H1 (cell line): ENCODE measurements around the gene LRRC46. TPM values are rescaled to one million over a fixed set of nuclear protein-coding genes. Genes with fewer than 3 reads are reported as not detected.

ENCODE experiments used
- CTCF ChIA-PET: fragments of 300-600 bp; sonication (Branson Sonifier 250); formaldehyde crosslinking; loops from one replicate; lab custom pipeline; 2021; ENCODE audit not compliant: partially characterized antibody; lab: Charles Lee
- POLR2A ChIA-PET: fragments of 300-600 bp; sonication (Branson Sonifier 250); formaldehyde crosslinking; loops from one replicate; lab custom pipeline; 2021; ENCODE audit warnings: inconsistent platforms; ENCODE audit not compliant: partially characterized antibody; lab: Charles Lee
- DNase-seq, 2 experiments: peaks; one replicate each; pipeline versions ENCODE4 v3.0.0 to v3.0.0-alpha.2; 2010 to 2022; ENCODE audit warnings: low spot score in 2 of 2, low read depth in 1 of 2, mixed read lengths in 1 of 2
- FAIRE-seq: peaks from 2 replicates; lab custom pipeline; 2011; peaks lifted over from hg19 to GRCh38; lab: Jason Lieb, UNC
- H2AFZ ChIP-seq: 2 replicates; pipeline ENCODE4 v1.8.1; 2012; ENCODE audit warnings: low read length, inconsistent platforms
- H2AK5ac ChIP-seq: 2 replicates; pipeline ENCODE4 v1.6.1; 2013; ENCODE audit warnings: low read depth, low read length
- H2BK120ac ChIP-seq: replicated peaks from 2 replicates; pipeline ENCODE3; 2013; ENCODE audit warnings: low read depth, low read length, inconsistent platforms
- H2BK12ac ChIP-seq: 2 replicates; pipeline ENCODE4 v1.6.1; 2013; ENCODE audit warnings: low read depth, low read length
- H2BK15ac ChIP-seq: 2 replicates; pipeline ENCODE4 v1.6.1; 2013; ENCODE audit warnings: low read length
- H2BK20ac ChIP-seq: 2 replicates; pipeline ENCODE4 v1.6.1; 2013; ENCODE audit warnings: low read length
- H2BK5ac ChIP-seq: 2 replicates; pipeline ENCODE4 v1.6.1; 2013; ENCODE audit warnings: low read depth, low read length
- H3K14ac ChIP-seq: 2 replicates; pipeline ENCODE4 v1.6.1; 2013; ENCODE audit warnings: inconsistent platforms; ENCODE audit not compliant: insufficient read length
- H3K18ac ChIP-seq: 2 replicates; pipeline ENCODE4 v1.6.1; 2013; ENCODE audit warnings: low read length; ENCODE audit errors: extremely low read depth
- H3K23ac ChIP-seq: 2 replicates; pipeline ENCODE4 v1.6.1; 2013; ENCODE audit warnings: inconsistent platforms; ENCODE audit not compliant: insufficient read length
- H3K23me2 ChIP-seq: 2 replicates; pipeline ENCODE4 v1.6.1; 2013; ENCODE audit warnings: low read depth, low read length
- H3K27ac ChIP-seq: 2 replicates; pipeline ENCODE4 v1.6.1; 2011; ENCODE audit warnings: low read depth, low read length, inconsistent platforms
- H3K27me3 ChIP-seq, 4 experiments: replicated peaks in 1 of 4; 1 replicate in 1 of 4; 2 replicates in 3 of 4; pipeline versions ENCODE4 v1.6.1 to v1.8.1; 2011 to 2013; ENCODE audit warnings: low read length in 3 of 4, mild to moderate bottlenecking in 3 of 4, inconsistent platforms in 2 of 4, mixed read lengths in 2 of 4, moderate library complexity in 1 of 4; ENCODE audit not compliant: control insufficient read depth in 3 of 4, insufficient read depth in 3 of 4; ENCODE audit errors: extremely low read depth in 1 of 4
- H3K36me3 ChIP-seq, 4 experiments: 2 replicates each; pipeline versions ENCODE4 v1.6.1 to v1.8.1; 2011 to 2013; ENCODE audit warnings: mild to moderate bottlenecking in 4 of 4, low read length in 3 of 4, moderate library complexity in 2 of 4, control low read depth in 1 of 4, inconsistent platforms in 1 of 4; ENCODE audit not compliant: insufficient read depth in 4 of 4, control insufficient read depth in 2 of 4
- H3K4ac ChIP-seq: replicated peaks from 2 replicates; pipeline ENCODE3; 2013; ENCODE audit warnings: low read length, low read depth, mixed read lengths, inconsistent platforms; ENCODE audit not compliant: insufficient read length
- H3K4me1 ChIP-seq, 4 experiments: replicated peaks in 1 of 4; 1 replicate in 1 of 4; 2 replicates in 3 of 4; pipeline versions ENCODE4 v1.6.1 to v1.8.1; 2011 to 2013; ENCODE audit warnings: low read length in 3 of 4, inconsistent platforms in 2 of 4, mixed read lengths in 1 of 4; ENCODE audit not compliant: insufficient read depth in 4 of 4, control insufficient read depth in 3 of 4
- H3K4me2 ChIP-seq, 2 experiments: 2 replicates each; pipeline versions ENCODE4 v1.6.1 to v1.8.1; 2011 to 2013; ENCODE audit warnings: low read depth in 2 of 2, low read length in 2 of 2, control low read depth in 1 of 2, inconsistent platforms in 1 of 2, mild to moderate bottlenecking in 1 of 2; ENCODE audit not compliant: insufficient read depth in 1 of 2
- H3K4me3 ChIP-seq, 4 experiments: fragments of 200-600, 300-600 bp in 1 of 4; sonication (generic), shearing (Covaris generic), sonication (Bioruptor Twin) in 1 of 4; 2 replicates each; pipeline versions ENCODE4 v1.5.1 to v1.8.1; 2011 to 2016; ENCODE audit warnings: low read length in 4 of 4, low read depth in 3 of 4, control low read depth in 2 of 4, inconsistent platforms in 2 of 4, mild to moderate bottlenecking in 2 of 4, mixed read lengths in 1 of 4, moderate library complexity in 1 of 4; ENCODE audit not compliant: insufficient read depth in 2 of 4; ENCODE audit errors: extremely low read depth in 1 of 4
- H3K56ac ChIP-seq: replicated peaks from 2 replicates; pipeline ENCODE3; 2013; ENCODE audit warnings: low read depth, mild to moderate bottlenecking, mixed read lengths, low read length, inconsistent platforms; ENCODE audit not compliant: insufficient read length
- H3K79me1 ChIP-seq: 2 replicates; pipeline ENCODE4 v1.6.1; 2013; ENCODE audit warnings: low read depth, low read length, control low read depth
- H3K79me2 ChIP-seq, 2 experiments: 2 replicates each; pipeline versions ENCODE4 v1.6.1 to v1.8.1; 2012 to 2013; ENCODE audit warnings: low read length in 2 of 2, mild to moderate bottlenecking in 2 of 2, inconsistent platforms in 1 of 2; ENCODE audit not compliant: insufficient read depth in 2 of 2, control insufficient read depth in 1 of 2
- H3K9ac ChIP-seq, 4 experiments: replicated peaks in 1 of 4; 1 replicate in 1 of 4; 2 replicates in 3 of 4; pipeline versions ENCODE4 v1.6.1 to v1.8.1; 2011 to 2013; ENCODE audit warnings: low read depth in 3 of 4, low read length in 3 of 4, control low read depth in 2 of 4, mild to moderate bottlenecking in 2 of 4, moderate library complexity in 2 of 4, inconsistent platforms in 1 of 4; ENCODE audit errors: extremely low read depth in 1 of 4
- H3K9me3 ChIP-seq, 2 experiments: 2 replicates each; pipeline versions ENCODE4 v1.6.1 to v1.8.1; 2012 to 2013; ENCODE audit warnings: mild to moderate bottlenecking in 2 of 2, moderate library complexity in 2 of 2, control low read depth in 1 of 2, inconsistent platforms in 1 of 2, low read depth in 1 of 2, low read length in 1 of 2, mixed read lengths in 1 of 2; ENCODE audit not compliant: insufficient read depth in 2 of 2
- H4K20me1 ChIP-seq, 2 experiments: replicated peaks in 1 of 2; 2 replicates each; pipeline versions ENCODE3 to v1.8.1; 2011 to 2013; ENCODE audit warnings: inconsistent platforms in 2 of 2, low read length in 2 of 2, mild to moderate bottlenecking in 1 of 2; ENCODE audit not compliant: insufficient read depth in 2 of 2, control insufficient read depth in 1 of 2
- H4K5ac ChIP-seq: 2 replicates; pipeline ENCODE4 v1.6.1; 2013; ENCODE audit warnings: low read length, low read depth, mixed read lengths, inconsistent platforms; ENCODE audit not compliant: insufficient read length
- H4K8ac ChIP-seq: 2 replicates; pipeline ENCODE4 v1.8.0; 2013; ENCODE audit warnings: mild to moderate bottlenecking, moderate library complexity, low read length, inconsistent platforms; ENCODE audit not compliant: insufficient read depth; ENCODE audit errors: extremely low read depth
- H4K91ac ChIP-seq: replicated peaks from 2 replicates; pipeline ENCODE3; 2013; ENCODE audit warnings: low read length, mixed read lengths, inconsistent platforms; ENCODE audit not compliant: insufficient read length
- CBX5 ChIP-seq: fragments of 300-800, 300-1000 bp; sonication (generic); IDR thresholded peaks from 2 replicates; pipeline ENCODE4 v1.7.1; 2016; ENCODE audit warnings: antibody characterized with exemption, low read length, low read depth
- E2F6 ChIP-seq: IDR thresholded peaks from 2 replicates; pipeline ENCODE4 v1.6.1; 2012; ENCODE audit warnings: inconsistent platforms
- HDAC6 ChIP-seq: IDR thresholded peaks from one replicate; pipeline ENCODE4 v1.7.1; 2012; ENCODE audit warnings: low read depth, mild to moderate bottlenecking, inconsistent platforms, low read length, moderate library complexity
- JUND ChIP-seq: IDR thresholded peaks from 2 replicates; pipeline ENCODE4 v1.6.1; 2011; ENCODE audit warnings: mild to moderate bottlenecking, improper control_type of control experiment, low read length
- MAFK ChIP-seq: IDR thresholded peaks from 2 replicates; pipeline ENCODE4 v1.6.1; 2012; ENCODE audit warnings: low read depth, mild to moderate bottlenecking, improper control_type of control experiment, low read length
- PHF8 ChIP-seq: fragments of 200-600 bp; sonication (generic); conservative IDR thresholded peaks from 2 replicates; pipeline ENCODE4 v1.7.1; 2012; ENCODE audit warnings: low read depth, mild to moderate bottlenecking, inconsistent platforms, low read length, moderate library complexity
- RBBP5 ChIP-seq: IDR thresholded peaks from 2 replicates; pipeline ENCODE4 v1.7.1; 2012; ENCODE audit warnings: low read depth, mild to moderate bottlenecking, inconsistent platforms, low read length, moderate library complexity, borderline replicate concordance
- RNF2 ChIP-seq: fragments of 200-900, 300-1000 bp; sonication (generic); IDR thresholded peaks from 2 replicates; pipeline ENCODE4 v1.7.1; 2016; ENCODE audit warnings: borderline replicate concordance, low read depth, mild to moderate bottlenecking, antibody characterized with exemption, low read length; ENCODE audit not compliant: poor library complexity, severe bottlenecking; ENCODE audit errors: missing control alignments
- SAP30 ChIP-seq: fragments of 300-600 bp; sonication (generic); IDR thresholded peaks from 2 replicates; pipeline ENCODE4 v1.7.1; 2012; ENCODE audit warnings: low read length, moderate library complexity, mild to moderate bottlenecking, inconsistent platforms; ENCODE audit not compliant: insufficient read depth, insufficient replicate concordance
- SIX5 ChIP-seq: IDR thresholded peaks from 2 replicates; pipeline ENCODE4 v1.6.1; 2011; ENCODE audit warnings: mild to moderate bottlenecking, low read depth, low read length
- SP4 ChIP-seq: IDR thresholded peaks from 2 replicates; pipeline ENCODE4 v1.6.1; 2012; ENCODE audit warnings: low read length, inconsistent platforms
- TAF1 ChIP-seq: IDR thresholded peaks from 2 replicates; pipeline ENCODE4 v1.6.1; 2011; ENCODE audit warnings: mild to moderate bottlenecking, low read depth, low read length
- TBP ChIP-seq: IDR thresholded peaks from 2 replicates; pipeline ENCODE4 v1.6.1; 2011; ENCODE audit warnings: low read depth, low read length, improper control_type of control experiment
- WGBS, 2 experiments: shearing (Covaris generic) in 1 of 2; methylation state at CpG; one replicate each; pipeline versions ENCODE4 v1.1.6 to v1.1.7; 2013 to 2015; ENCODE audit warnings: low lambda C conversion rate in 2 of 2, mixed read lengths in 2 of 2, inconsistent platforms in 1 of 2, low coverage in 1 of 2, missing lambda C conversion rate in 1 of 2; ENCODE audit not compliant: insufficient replicate concordance in 2 of 2, insufficient coverage in 1 of 2, insufficient read length in 1 of 2; ENCODE audit errors: extremely low coverage in 1 of 2, missing lambda C conversion rate in 1 of 2; 5-methylcytosine and 5-hydroxymethylcytosine counted together
- polyA plus RNA-seq, 7 experiments: library from polyadenylated mRNA; depleted of rRNA in 3 of 7; stranded (reverse) in 5 of 7; unstranded in 2 of 7; fragments of >200 nt in 5 of 7; fragments of 200-250 nt in 2 of 7; gene quantifications; 1 replicate in 5 of 7; 2 replicates in 1 of 7; 4 replicates in 1 of 7; pipeline versions ENCODE4 v1.2.1 to v1.2.3, GENCODE V29; 2011 to 2013; ENCODE audit warnings: missing spikeins in 2 of 7, mixed read lengths in 2 of 7
- total RNA-seq: library from RNA; stranded (reverse); fragmentation: NEBNext Ultra II Directional; extraction: Animal tissue kit (Norgen Biotek cat#: 25700); gene quantifications from 2 replicates; pipeline ENCODE4 v1.2.1, GENCODE V29; 2021

Gene LRRC46
- total and polyA plus RNA-seq, 2 of the 8 experiments (the other 6 are each of a cell fraction or from before 2014, with no cell fraction given) = 0.18 TPM; not detected in 1

GRCh38 chr17:47860386-47860785 lies 28.9 kb downstream of the LRRC46 start:
- H3K18ac ChIP-seq = no peak overlapping the region
- ChIA-PET CTCF (interaction anchor here (1.2 to 33.0 kb wide), 3 partner anchors 17 to 87 kb away, joined by 3 to 1206 read pairs (median 373); partner anchors contain the start of genes SCRN2, SP2 and SP6), POLR2A (interaction anchor here (1.2 to 3.0 kb wide), 4 partner anchors 10 to 17 kb away, joined by 3 to 10 read pairs (median 6); partner anchors contain the start of gene SP6)
- H4K20me1 ChIP-seq = no peaks in the 10 kb centered on the region
- H2BK15ac ChIP-seq = no peak overlapping the region
- H2AFZ ChIP-seq = no peak overlapping the region
- no peaks in the 10 kb centered on the region for H3K79me1 ChIP-seq
- peaks cover 0 to 17% (median 10%) of the 10 kb centered on the region in 4 experiments; a peak in 6 of 7 replicates for H3K27me3 ChIP-seq
- H4K8ac ChIP-seq = no peak overlapping the region
- no peak overlapping the region for H3K4me3 ChIP-seq
- H3K56ac ChIP-seq = no peak overlapping the region
- no peak overlapping the region for H3K27ac ChIP-seq
- H3K23me2 ChIP-seq = no peaks in the 10 kb centered on the region
- no peak overlapping the region for H3K9ac ChIP-seq
- no peak overlapping the region for H2BK12ac ChIP-seq
- DNase-seq (no peak), FAIRE-seq (no peak)
- H3K79me2 ChIP-seq = no peaks in the 10 kb centered on the region
- H3K23ac ChIP-seq = no peak overlapping the region
- H3K4me2 ChIP-seq = no peak overlapping the region
- no peak overlapping the region for H3K4ac ChIP-seq
- WGBS, 2 experiments = 92% methylated on average over 4 of the region's 5 CpGs; no CpG with 5 or more reads in 1 of the 2 experiments
- H2BK120ac ChIP-seq = no peak overlapping the region
- H3K4me1 ChIP-seq = peaks cover 0 to 5% (median 0%) of the 10 kb centered on the region in 4 experiments; a peak in 2 of 7 replicates
- no peak overlapping the region for H2BK5ac ChIP-seq
- H2AK5ac ChIP-seq = no peak overlapping the region
- no peak overlapping the region for H4K5ac ChIP-seq
- H2BK20ac ChIP-seq = no peak overlapping the region
- no peaks in the 10 kb centered on the region for H3K9me3 ChIP-seq
- no peaks in the 10 kb centered on the region for H3K36me3 ChIP-seq
- H4K91ac ChIP-seq = no peak overlapping the region
- H3K14ac ChIP-seq = no peak overlapping the region
- TF ChIP-seq TAF1 (no peak), SP4 (no peak), SIX5 (no peak), SAP30 (no peak), PHF8 (no peak), E2F6 (no peak), TBP (no peak), RBBP5 (no peak), CBX5 (no peak), RNF2 (no peak), HDAC6 (no peak), JUND (no peak), MAFK (no peak)
